Measurements from ENCODE around the gene NEU1. TPM values are rescaled to one million over a fixed set of nuclear protein-coding genes. Genes with fewer than 3 reads are reported as not detected.
"Not testable (repeated sequence)": the region's sequence is repeated elsewhere in the genome, so short reads cannot be mapped to it uniquely, and the experiment has no call there.

Gene NEU1
- total RNA-seq, 1 donor from 2014 or later = 21.6 TPM

DNA sequence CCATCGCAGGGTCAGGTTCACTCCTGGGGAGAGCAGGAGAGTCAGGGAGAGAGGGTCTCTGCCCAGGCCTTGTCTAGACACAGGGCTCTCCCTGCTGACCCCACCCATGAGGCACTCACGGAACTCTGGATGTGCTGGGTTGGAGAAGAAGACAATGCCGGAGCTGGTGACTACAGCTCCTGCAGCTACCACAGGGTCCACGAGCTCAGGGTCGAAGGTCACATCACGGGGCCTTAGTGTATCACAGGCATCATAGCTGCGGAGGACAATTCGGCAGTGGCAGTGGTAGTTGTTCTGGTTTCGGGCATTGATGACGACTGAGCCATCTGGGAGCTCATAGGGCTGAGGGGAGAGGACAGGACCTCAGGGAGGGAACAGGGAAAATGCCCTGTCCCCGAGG lies 2.7 kb downstream of the NEU1 start:
- no peak overlapping the region for H3K27ac ChIP-seq
- H3K36me3 ChIP-seq = peaks cover 14 to 37% of the 10 kb centered on the region in 2 donors
- no peaks in the 10 kb centered on the region for H3K27me3 ChIP-seq
- H3K9me3 ChIP-seq = no peaks in the 10 kb centered on the region
- no peak for DNase-seq (ENCODE audit: low spot score in 2 of 2)
- H3K4me3 ChIP-seq = no peak overlapping the region
- H3K4me1 ChIP-seq = peaks cover 0 to 13% of the 10 kb centered on the region in 2 donors
- TF ChIP-seq, protein P1, sequence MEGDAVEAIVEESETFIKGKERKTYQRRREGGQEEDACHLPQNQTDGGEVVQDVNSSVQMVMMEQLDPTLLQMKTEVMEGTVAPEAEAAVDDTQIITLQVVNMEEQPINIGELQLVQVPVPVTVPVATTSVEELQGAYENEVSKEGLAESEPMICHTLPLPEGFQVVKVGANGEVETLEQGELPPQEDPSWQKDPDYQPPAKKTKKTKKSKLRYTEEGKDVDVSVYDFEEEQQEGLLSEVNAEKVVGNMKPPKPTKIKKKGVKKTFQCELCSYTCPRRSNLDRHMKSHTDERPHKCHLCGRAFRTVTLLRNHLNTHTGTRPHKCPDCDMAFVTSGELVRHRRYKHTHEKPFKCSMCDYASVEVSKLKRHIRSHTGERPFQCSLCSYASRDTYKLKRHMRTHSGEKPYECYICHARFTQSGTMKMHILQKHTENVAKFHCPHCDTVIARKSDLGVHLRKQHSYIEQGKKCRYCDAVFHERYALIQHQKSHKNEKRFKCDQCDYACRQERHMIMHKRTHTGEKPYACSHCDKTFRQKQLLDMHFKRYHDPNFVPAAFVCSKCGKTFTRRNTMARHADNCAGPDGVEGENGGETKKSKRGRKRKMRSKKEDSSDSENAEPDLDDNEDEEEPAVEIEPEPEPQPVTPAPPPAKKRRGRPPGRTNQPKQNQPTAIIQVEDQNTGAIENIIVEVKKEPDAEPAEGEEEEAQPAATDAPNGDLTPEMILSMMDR (IDR thresholded peaks at IDR 0.05) = no peak
- intact Hi-C loops (cut with DNase I) = no loop called here

DNA sequence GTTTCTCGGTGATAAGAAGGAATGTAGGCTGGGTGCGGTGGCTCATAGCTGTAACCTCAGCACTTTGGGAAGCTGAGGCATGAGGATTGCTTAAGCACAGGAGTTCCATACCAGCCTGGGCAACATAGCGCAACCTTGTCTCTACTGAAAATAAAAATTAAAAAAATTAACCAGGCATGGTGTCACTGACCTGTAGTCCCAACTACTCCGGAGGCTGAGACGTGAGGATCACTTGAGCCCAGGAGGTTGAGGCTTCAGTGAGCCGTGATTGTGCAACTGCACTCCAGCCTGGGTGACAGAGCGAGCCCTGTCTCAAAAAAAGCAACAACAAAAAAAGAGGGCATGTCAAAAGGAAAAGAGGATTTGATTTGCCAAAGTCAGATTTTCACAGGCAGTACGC lies 3.9 kb downstream of the NEU1 start:
- no peak overlapping the region for H3K27ac ChIP-seq
- intact Hi-C loops (cut with DNase I) = no loop called here
- no peak overlapping the region for H3K4me3 ChIP-seq
- no peak for DNase-seq (ENCODE audit: low spot score in 2 of 2)
- no peaks in the 10 kb centered on the region for H3K9me3 ChIP-seq
- H3K27me3 ChIP-seq = no peaks in the 10 kb centered on the region
- peaks cover 0 to 13% of the 10 kb centered on the region in 2 donors for H3K4me1 ChIP-seq
- TF ChIP-seq, protein P1 (IDR thresholded peaks at IDR 0.05) = no peak
- peaks cover 14 to 37% of the 10 kb centered on the region in 2 donors for H3K36me3 ChIP-seq

DNA sequence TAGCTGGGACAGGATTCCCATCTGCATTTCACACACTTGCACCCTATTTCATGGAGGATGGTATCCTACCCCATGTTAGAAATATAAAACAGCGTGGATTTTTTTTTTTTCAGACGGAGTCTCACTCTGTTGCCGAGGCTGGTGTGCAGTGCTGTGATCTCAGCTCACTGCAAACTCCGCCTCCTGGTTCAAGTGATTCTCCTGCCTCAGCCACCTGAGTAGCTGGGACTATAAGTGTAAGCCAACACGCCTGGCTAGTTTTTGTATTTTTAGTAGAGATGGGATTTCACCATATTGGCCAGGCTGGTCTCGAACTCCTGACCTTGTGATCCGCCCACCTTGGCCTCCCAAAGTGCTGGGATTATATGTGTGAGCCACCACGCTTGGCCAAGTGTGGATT lies 4.8 kb downstream of the NEU1 start:
- H3K4me1 ChIP-seq; intact Hi-C loops (cut with DNase I); H3K27ac ChIP-seq; H3K9me3 ChIP-seq; H3K27me3 ChIP-seq; DNase-seq (ENCODE audit: low spot score in 2 of 2); H3K4me3 ChIP-seq: not testable (repeated sequence)
- peaks cover 14 to 37% of the 10 kb centered on the region in 2 donors for H3K36me3 ChIP-seq

DNA sequence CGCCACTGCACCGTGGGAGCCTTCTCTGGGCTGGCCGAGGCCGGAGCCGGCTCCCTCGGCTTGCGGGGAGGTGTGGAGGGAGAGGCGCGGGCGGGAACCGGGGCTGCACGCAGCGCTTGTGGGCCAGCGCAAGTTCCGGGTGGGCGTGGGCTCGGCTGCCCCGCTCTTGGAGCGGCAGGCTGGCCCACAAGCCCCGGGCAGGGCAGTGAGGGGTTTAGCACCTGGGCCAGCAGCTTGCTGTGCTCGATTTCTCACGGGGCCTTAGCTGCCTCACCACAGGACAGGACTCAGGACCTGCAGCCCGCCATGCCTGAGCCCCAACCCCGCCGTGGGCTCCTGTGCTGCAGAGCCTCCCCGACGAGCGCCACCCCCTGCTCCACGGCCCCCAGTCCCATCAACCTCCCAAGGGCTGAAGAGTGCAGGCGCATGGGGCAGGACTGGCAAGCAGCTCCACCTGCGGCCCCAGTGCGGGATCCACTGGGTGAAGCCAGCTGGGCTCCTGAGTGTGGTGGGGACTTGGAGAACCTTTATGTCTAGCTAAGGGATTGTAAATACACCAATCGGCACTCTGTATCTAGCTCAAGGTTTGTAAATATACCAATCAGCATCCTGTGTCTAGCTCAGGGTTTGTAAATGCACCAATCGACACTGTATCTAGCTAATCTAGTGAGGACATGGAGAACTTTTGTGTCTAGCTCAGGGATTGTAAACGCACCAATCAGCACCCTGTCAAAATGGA lies 10.5 kb downstream of the NEU1 start:
- intact Hi-C loops (cut with DNase I); DNase-seq (ENCODE audit: low spot score in 2 of 2); H3K9me3 ChIP-seq; H3K4me1 ChIP-seq; H3K4me3 ChIP-seq; H3K36me3 ChIP-seq; H3K27ac ChIP-seq; H3K27me3 ChIP-seq: not testable (repeated sequence)

DNA sequence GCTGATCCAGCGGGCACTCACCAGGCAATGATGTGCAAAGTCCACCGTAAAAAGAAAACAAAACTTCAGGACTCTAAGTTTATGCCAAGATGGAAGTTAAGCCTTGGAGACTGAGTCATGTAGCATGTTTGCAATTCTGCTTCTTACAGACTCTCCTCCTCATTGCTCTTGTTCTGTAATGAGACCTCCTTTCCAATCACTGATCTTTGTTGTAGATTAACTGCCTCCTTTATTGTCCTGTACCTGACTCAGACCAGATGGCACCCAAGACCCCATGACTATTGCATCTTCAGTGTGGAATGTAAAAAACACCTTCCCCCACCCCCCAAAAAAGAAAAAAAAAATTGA lies 11.2 kb downstream of the NEU1 start:
- TF ChIP-seq, protein P1 (IDR thresholded peaks at IDR 0.05) = no peak
- no peak for DNase-seq (ENCODE audit: low spot score in 2 of 2)
- Histone ChIP-seq H3K27ac (no peak overlapping the region), H3K27me3 (no peaks in the 10 kb centered on the region), H3K4me1 (no peaks in the 10 kb centered on the region), H3K36me3 (no peaks in the 10 kb centered on the region), H3K4me3 (no peak overlapping the region), H3K9me3 (no peaks in the 10 kb centered on the region)
- intact Hi-C loops (cut with DNase I) = no loop called here

DNA sequence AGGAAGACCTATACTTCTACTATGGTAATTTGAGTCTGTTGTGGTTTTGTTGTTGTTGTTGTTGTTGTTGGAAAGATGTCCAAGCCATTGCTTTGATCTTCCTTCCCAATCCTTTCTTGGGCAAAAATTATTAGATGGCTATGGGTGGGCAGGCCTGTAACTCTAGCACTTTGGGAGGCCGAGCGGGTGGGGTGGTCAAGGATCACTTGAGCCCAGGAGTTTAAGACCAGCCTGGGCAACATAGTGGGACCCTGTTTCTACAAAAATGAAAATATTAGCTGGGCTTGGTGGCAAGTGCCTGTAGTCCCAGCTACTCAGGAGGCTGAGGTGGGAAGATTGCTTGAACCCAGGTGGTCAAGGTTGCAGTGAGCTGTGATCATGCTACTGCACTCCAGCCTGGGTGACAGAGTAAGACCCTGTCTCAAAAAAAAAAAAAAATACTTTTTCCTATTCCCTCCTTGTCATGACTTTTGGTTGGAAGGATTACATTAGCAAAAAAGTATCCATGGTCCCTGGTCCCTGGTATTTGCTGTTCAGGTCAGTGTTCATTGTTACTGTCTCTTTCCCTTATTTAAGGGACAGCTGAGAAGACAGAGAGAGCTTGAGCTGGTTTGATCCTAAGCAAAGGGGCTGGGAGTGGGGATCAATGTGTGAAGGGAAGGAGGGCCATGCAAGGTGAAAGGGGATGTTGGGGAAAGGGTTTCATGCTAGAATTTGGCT lies 11.7 kb downstream of the NEU1 start:
- no peak overlapping the region for H3K4me3 ChIP-seq
- no peaks in the 10 kb centered on the region for H3K4me1 ChIP-seq
- H3K27me3 ChIP-seq = no peaks in the 10 kb centered on the region
- no peak overlapping the region for H3K27ac ChIP-seq
- no peaks in the 10 kb centered on the region for H3K9me3 ChIP-seq
- no peak for DNase-seq (ENCODE audit: low spot score in 2 of 2)
- intact Hi-C loops (cut with DNase I) = no loop called here
- H3K36me3 ChIP-seq = no peaks in the 10 kb centered on the region
- TF ChIP-seq, protein P1 (IDR thresholded peaks at IDR 0.05) = no peak

Data from ascending aorta (tissue), 2 donors.